ENCODE results near the gene LTBP3.

Gene LTBP3

GRCh38 chr11:65503949-65504673, 54.0 kb downstream of the LTBP3 start:
- peak overlapping the region; percentile 74 for H3K4me3 ChIP-seq (ENCODE audit: control insufficient read depth, low read depth, low read length)
- DNase-seq (ENCODE audit: low read depth) = no peak
- TF ChIP-seq CTCF (IDR thresholded peaks at IDR 0.05; ENCODE audit: control insufficient read depth, insufficient read depth, low read depth, low read length, missing control alignments) = no peak

- no peak for TF ChIP-seq CTCF (IDR thresholded peaks at IDR 0.05; ENCODE audit: control insufficient read depth, insufficient read depth, low read depth, low read length, missing control alignments)
- peak overlapping the region; percentile 74 for H3K4me3 ChIP-seq (ENCODE audit: control insufficient read depth, low read depth, low read length)
- no peak for DNase-seq (ENCODE audit: low read depth)
Observed at GRCh38 chr11:65503368-65503948, 54.7 kb downstream of the LTBP3 start.

- TF ChIP-seq CTCF (IDR thresholded peaks at IDR 0.05; ENCODE audit: control insufficient read depth, insufficient read depth, low read depth, low read length, missing control alignments) = no peak
- DNase-seq (ENCODE audit: low read depth) = no peak
Observed at GRCh38 chr11:65502555-65503367, 55.4 kb downstream of the LTBP3 start.

GRCh38 chr11:65502274-65502554, 55.9 kb downstream of the LTBP3 start:
- no peak for TF ChIP-seq CTCF (IDR thresholded peaks at IDR 0.05; ENCODE audit: control insufficient read depth, insufficient read depth, low read depth, low read length, missing control alignments)
- no peak for DNase-seq (ENCODE audit: low read depth)
- peak overlapping the region; percentile 74 for H3K4me3 ChIP-seq (ENCODE audit: control insufficient read depth, low read depth, low read length)

More at GRCh38 chr11:65502555-65503367, 55.4 kb downstream of the LTBP3 start:
- H3K4me3 ChIP-seq (ENCODE audit: control insufficient read depth, low read depth, low read length) = peak overlapping the region; percentile 74

GRCh38 chr11:65501472-65502273, 56.5 kb downstream of the LTBP3 start:
- peak overlapping the region; percentile 74 for H3K4me3 ChIP-seq (ENCODE audit: control insufficient read depth, low read depth, low read length)
- DNase-seq (ENCODE audit: low read depth) = no peak
- no peak for TF ChIP-seq CTCF (IDR thresholded peaks at IDR 0.05; ENCODE audit: control insufficient read depth, insufficient read depth, low read depth, low read length, missing control alignments)

- TF ChIP-seq CTCF (IDR thresholded peaks at IDR 0.05; ENCODE audit: control insufficient read depth, insufficient read depth, low read depth, low read length, missing control alignments) = no peak
- DNase-seq (ENCODE audit: low read depth) = no peak
- peak overlapping the region; percentile 74 for H3K4me3 ChIP-seq (ENCODE audit: control insufficient read depth, low read depth, low read length)
Observed at GRCh38 chr11:65501186-65501471, 57.0 kb downstream of the LTBP3 start.
